ENCODE data around the gene MN1. TPM values are rescaled to one million over a fixed set of nuclear protein-coding genes. Genes with fewer than 3 reads are reported as not detected.

The MN1 gene
- total RNA-seq, 1 donor from 2014 or later: 0.07 TPM

DNA sequence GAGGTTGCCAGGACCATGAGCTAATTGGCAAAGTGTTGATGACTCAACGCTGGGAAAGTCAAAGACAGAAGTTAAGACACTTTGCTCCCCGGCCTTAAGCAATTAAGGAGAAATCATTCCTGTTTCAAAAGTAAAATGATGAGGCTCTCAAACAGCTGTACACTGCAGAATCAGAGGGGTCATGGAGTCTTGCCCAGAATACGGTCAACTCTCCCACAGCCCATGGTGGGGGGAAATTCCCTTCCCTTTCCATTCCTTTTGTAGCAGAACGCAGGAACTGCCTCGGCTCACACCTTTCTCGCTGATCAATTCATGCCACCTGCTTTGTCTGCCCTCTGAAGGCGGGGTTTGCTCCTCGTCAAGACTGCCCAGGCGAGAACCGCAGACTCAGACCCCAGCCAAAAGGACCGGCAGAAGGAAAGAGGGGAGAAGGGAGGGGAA is 52.8 kb downstream of the MN1 start:
- no peak for ATAC-seq (ENCODE audit: low read depth)
- H3K4me1 Mint-ChIP-seq: no peaks in the 10 kb centered on the region

GRCh38 chr22:27748349-27748748 is 53.2 kb downstream of the MN1 start:
- ChIA-PET CTCF (no interaction called here), POLR2A (no interaction called here)
- H3K27me3 Mint-ChIP-seq: no peaks in the 10 kb centered on the region
- no peak for TF ChIP-seq CTCF (IDR thresholded peaks at IDR 0.05)
- H3K9me3 Mint-ChIP-seq: no peaks in the 10 kb centered on the region
- no peaks in the 10 kb centered on the region for H3K36me3 Mint-ChIP-seq (ENCODE audit: low read depth)
- ATAC-seq (ENCODE audit: low read depth): no peak
- DNase-seq: no peak
- no peak overlapping the region for H3K27ac Mint-ChIP-seq
- H3K4me1 Mint-ChIP-seq: no peaks in the 10 kb centered on the region
- intact Hi-C loops (cut with micrococcal nuclease): no loop called here
- H3K4me3 Mint-ChIP-seq: no peak overlapping the region

More for the DNA sequence above, 52.8 kb downstream of the MN1 start:
- no peaks in the 10 kb centered on the region for H3K27me3 Mint-ChIP-seq
- H3K36me3 Mint-ChIP-seq (ENCODE audit: low read depth): no peaks in the 10 kb centered on the region
- TF ChIP-seq CTCF (IDR thresholded peaks at IDR 0.05): no peak
- no peak overlapping the region for H3K27ac Mint-ChIP-seq
- CTCF ChIA-PET: no interaction called here
- no peak for DNase-seq
- no peak overlapping the region for H3K4me3 Mint-ChIP-seq
- intact Hi-C loops (cut with micrococcal nuclease): no loop called here
- no peaks in the 10 kb centered on the region for H3K9me3 Mint-ChIP-seq
- POLR2A ChIA-PET: no interaction called here

- intact Hi-C loops (cut with micrococcal nuclease): no loop called here
- CTCF ChIA-PET: no interaction called here
- H3K4me1 Mint-ChIP-seq: no peaks in the 10 kb centered on the region
- no peak for DNase-seq
- ATAC-seq (ENCODE audit: low read depth): no peak
- no peak overlapping the region for H3K27ac Mint-ChIP-seq
- H3K27me3 Mint-ChIP-seq: no peaks in the 10 kb centered on the region
- H3K36me3 Mint-ChIP-seq (ENCODE audit: low read depth): no peaks in the 10 kb centered on the region
- H3K4me3 Mint-ChIP-seq: no peak overlapping the region
- POLR2A ChIA-PET: no interaction called here
- no peaks in the 10 kb centered on the region for H3K9me3 Mint-ChIP-seq
- TF ChIP-seq CTCF (IDR thresholded peaks at IDR 0.05): no peak
Observed at GRCh38 chr22:27747396-27748221, 53.9 kb downstream of the MN1 start.

GRCh38 chr22:27746918-27747317 is 54.6 kb downstream of the MN1 start:
- H3K27me3 Mint-ChIP-seq: no peaks in the 10 kb centered on the region
- POLR2A ChIA-PET: no interaction called here
- no peak overlapping the region for H3K4me3 Mint-ChIP-seq
- H3K9me3 Mint-ChIP-seq: no peaks in the 10 kb centered on the region
- no peak overlapping the region for H3K27ac Mint-ChIP-seq
- DNase-seq (no peak), ATAC-seq (ENCODE audit: low read depth) (no peak)
- no peaks in the 10 kb centered on the region for H3K4me1 Mint-ChIP-seq
- CTCF ChIA-PET: no interaction called here
- intact Hi-C loops (cut with micrococcal nuclease): no loop called here
- TF ChIP-seq CTCF (IDR thresholded peaks at IDR 0.05): no peak
- H3K36me3 Mint-ChIP-seq (ENCODE audit: low read depth): no peaks in the 10 kb centered on the region

DNA sequence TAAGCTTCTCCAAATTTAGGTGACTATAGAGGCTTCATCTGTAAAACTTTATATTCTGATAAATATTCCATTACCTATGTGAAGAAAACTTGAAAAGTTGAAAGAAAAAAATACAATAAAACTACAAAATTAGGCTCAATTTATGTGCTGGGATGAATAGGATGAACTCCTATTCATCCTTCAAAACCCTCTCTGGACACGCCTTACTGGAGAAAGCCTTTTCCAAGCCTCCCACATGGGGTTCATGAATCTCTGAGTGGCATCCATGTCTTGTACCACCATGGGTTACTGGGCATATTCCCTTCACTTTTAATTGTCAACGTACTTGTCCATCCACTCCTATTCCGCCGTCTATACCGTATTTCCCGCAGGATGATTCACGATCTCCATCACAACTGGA is 55.7 kb downstream of the MN1 start:
- intact Hi-C loops (cut with micrococcal nuclease): no loop called here
- H3K4me3 Mint-ChIP-seq: no peak overlapping the region
- no peak for ATAC-seq (ENCODE audit: low read depth)
- TF ChIP-seq CTCF (IDR thresholded peaks at IDR 0.05): no peak
- no peak overlapping the region for H3K27ac Mint-ChIP-seq
- no peaks in the 10 kb centered on the region for H3K4me1 Mint-ChIP-seq
- CTCF ChIA-PET: no interaction called here
- no peaks in the 10 kb centered on the region for H3K36me3 Mint-ChIP-seq (ENCODE audit: low read depth)
- POLR2A ChIA-PET: no interaction called here
- no peak for DNase-seq
- no peaks in the 10 kb centered on the region for H3K9me3 Mint-ChIP-seq
- no peaks in the 10 kb centered on the region for H3K27me3 Mint-ChIP-seq

All from activated B cell treated with CpG ODN at 0.5 μM for 24 hours (primary cell).